NB4 (cell line): Measurements from ENCODE around the gene NANOS2.
A peak's percentile ranks its signal among the peaks of the same experiment; 100 is the strongest.

Experiments used
- POLR2A ChIP-seq: IDR thresholded peaks from 2 replicates; pipeline ENCODE4 v1.6.1; 2011; ENCODE audit warnings: mild to moderate bottlenecking; ENCODE audit not compliant: insufficient read length; ENCODE audit errors: extremely low read depth
- TF ChIP-seq, protein P1 (sequence below): IDR thresholded peaks from one replicate; pipeline ENCODE4 v1.5.1; 2012; ENCODE audit warnings: low read depth, low read length

DNA sequence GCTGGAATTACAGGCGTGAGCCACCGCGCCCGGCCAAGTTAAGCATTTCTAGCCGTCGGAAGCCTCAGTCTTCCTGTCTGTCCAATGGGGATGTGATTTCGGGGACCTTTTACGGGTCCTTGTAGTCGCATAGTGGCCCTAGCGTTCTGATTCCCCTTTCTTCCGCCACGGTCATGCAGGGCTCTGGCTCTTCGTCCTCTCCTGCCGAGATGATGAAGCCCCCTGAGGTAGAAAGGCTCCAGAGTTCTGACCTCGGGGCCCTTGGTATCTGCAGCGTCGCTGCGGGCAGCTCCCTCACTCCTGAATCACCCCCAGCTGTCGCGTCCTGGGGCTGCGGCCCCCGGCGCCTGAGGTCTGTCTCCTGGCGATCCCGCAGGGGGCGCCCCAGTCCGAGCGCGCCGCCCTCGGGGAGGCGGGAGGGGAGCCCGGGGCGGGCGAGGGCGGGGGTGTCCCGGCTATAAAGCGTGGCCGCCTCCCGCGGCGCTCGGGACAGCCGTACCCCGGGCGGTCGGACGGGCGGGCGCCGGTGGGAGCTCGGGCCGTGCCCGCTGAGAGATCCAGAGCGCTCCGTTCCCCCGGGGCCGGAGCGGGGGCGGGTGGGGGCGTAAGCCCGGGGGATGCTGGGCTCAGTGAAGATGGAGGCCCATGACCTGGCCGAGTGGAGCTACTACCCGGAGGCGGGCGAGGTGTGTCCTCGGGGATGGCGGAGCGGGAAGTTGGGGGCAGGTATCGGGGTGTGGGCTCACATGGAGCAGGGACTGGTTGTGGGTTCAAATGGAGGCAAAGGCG, 50.5 kb downstream of the NANOS2 start, which contains the start of gene FOXA3:
- no peak for TF ChIP-seq POLR2A
- TF ChIP-seq, protein P1, sequence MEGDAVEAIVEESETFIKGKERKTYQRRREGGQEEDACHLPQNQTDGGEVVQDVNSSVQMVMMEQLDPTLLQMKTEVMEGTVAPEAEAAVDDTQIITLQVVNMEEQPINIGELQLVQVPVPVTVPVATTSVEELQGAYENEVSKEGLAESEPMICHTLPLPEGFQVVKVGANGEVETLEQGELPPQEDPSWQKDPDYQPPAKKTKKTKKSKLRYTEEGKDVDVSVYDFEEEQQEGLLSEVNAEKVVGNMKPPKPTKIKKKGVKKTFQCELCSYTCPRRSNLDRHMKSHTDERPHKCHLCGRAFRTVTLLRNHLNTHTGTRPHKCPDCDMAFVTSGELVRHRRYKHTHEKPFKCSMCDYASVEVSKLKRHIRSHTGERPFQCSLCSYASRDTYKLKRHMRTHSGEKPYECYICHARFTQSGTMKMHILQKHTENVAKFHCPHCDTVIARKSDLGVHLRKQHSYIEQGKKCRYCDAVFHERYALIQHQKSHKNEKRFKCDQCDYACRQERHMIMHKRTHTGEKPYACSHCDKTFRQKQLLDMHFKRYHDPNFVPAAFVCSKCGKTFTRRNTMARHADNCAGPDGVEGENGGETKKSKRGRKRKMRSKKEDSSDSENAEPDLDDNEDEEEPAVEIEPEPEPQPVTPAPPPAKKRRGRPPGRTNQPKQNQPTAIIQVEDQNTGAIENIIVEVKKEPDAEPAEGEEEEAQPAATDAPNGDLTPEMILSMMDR: peak; percentile 80
